HG02973 (cell line): Measurements from ENCODE around the gene VPS13A.
"Not testable (repeated sequence)": the region's sequence is repeated elsewhere in the genome, so short reads cannot be mapped to it uniquely, and the experiment has no call there.

Experiments
- ATAC-seq: cut with Tn5 transposase; IDR thresholded peaks from one replicate; pipeline ENCODE4 v1.9.1; 2021; ENCODE audit warnings: moderate library complexity; ENCODE audit not compliant: unreplicated experiment

The VPS13A gene

GRCh38 chr9:77291714-77292113, 114.4 kb downstream of the VPS13A start:
- no peak for ATAC-seq

- ATAC-seq, result no peak
These were observed 116.6 kb downstream of the VPS13A start for GRCh38 chr9:77293949-77294348.

- peak; percentile 76 for ATAC-seq
These were observed 127.2 kb downstream of the VPS13A start for GRCh38 chr9:77304543-77304942.

GRCh38 chr9:77305622-77306400, 128.5 kb downstream of the VPS13A start:
- ATAC-seq, result no peak

GRCh38 chr9:77307166-77307565, 129.8 kb downstream of the VPS13A start:
- no peak for ATAC-seq

DNA sequence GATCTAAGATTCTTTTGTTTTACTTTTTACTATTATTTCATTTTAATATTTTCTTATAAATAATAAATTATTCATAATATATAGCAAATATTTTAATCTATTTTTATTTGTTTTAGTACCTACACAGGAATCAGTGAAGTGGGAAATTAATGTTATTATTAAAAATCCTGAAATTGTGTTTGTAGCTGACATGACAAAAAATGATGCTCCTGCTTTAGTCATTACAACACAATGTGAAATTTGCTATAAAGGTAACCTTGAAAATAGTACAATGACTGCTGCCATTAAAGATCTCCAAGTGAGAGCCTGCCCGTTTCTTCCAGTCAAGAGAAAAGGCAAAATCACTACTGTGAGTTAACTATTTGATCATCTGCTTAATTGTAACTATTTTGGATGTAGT, 138.7 kb downstream of the VPS13A start:
- no peak for ATAC-seq

DNA sequence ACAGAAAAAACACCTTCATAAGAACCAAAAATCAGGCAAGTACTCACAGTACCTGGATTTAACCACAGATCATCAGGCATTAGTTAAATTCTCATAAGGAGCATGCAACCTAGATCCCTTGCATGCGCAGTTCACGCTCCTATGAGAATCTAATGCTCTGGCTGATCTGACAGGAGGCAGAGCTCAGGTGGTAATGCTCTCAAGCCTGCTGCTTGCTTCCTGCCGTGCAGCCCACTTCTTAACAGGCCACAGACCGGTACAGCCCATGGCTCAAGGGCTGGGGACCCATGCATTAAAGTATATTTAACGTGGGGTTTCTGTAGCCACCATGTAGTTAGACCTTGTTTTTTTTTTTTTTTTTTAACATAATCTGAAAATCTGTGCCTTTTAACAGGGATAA, 147.7 kb downstream of the VPS13A start:
- no peak for ATAC-seq

DNA sequence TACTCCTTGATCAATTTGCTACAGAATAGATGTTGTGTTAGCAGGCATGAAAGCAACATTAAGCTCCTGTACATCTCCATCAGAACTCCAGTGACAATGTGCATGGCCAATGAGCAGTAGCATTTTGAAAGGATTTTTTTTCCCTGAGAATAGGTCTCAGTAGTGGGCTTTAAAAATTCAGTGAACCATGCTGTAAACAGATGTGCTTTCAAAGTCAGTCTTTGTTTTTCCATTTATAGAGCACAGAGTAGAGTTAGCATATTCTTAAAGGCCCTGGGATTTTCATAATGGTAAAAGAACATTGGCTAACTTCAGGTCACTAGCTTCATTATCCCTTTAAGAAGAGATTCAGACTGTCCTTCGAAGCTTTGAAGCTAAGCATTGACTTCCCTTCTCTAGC, 150.8 kb downstream of the VPS13A start:
- ATAC-seq, result no peak

GRCh38 chr9:77370064-77370463, 192.7 kb downstream of the VPS13A start:
- ATAC-seq, result no peak

- no peak for ATAC-seq
These were observed 196.9 kb downstream of the VPS13A start for GRCh38 chr9:77374266-77374665.

GRCh38 chr9:77375956-77376532, 198.7 kb downstream of the VPS13A start:
- no peak for ATAC-seq

- no peak for ATAC-seq
These were observed 207.1 kb downstream of the VPS13A start for GRCh38 chr9:77384406-77384805.

- ATAC-seq, result no peak
These were observed 208.9 kb downstream of the VPS13A start for GRCh38 chr9:77386187-77386586.

- no peak for ATAC-seq
These were observed 214.5 kb downstream of the VPS13A start for GRCh38 chr9:77391834-77392233.

GRCh38 chr9:77392328-77392727, 215.0 kb downstream of the VPS13A start:
- no peak for ATAC-seq

DNA sequence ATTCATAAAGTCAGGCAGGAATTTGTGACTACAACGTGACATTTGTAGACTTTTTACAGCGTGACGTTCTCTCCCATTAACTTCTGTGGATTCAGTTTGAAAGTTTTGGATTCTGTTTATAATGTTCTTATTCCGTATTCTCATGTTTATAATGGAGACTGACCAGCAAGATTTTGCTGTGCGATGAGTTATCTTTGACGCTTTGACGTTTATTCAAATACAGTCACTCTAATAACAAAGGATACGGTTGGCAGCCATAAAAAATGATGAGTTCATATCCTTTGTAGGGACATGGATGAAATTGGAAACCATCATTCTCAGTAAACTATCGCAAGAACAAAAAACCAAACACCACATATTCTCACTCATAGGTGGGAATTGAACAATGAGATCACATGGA, 221.2 kb downstream of the VPS13A start:
- ATAC-seq, result not testable (repeated sequence)

- ATAC-seq, result no peak
These were observed 222.6 kb downstream of the VPS13A start for GRCh38 chr9:77399964-77400363.

DNA sequence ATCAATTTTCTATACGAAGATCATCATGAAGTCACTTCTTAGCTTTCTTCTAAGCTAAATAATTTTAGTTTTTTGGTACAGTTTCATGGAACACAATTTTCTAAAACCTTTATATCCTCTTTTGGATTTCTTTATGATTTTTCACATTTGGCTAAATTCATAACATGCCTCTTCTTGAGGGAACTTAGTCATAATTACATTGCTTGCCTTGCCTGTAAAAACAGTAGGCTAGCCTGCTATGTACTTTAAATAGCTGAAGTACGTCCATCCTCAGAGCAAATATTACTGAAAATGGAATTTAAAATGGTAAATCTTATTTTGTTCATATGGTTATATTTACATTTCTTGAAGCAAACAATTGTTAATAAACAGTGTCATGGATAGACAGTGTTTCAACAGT, 225.0 kb downstream of the VPS13A start:
- ATAC-seq, result no peak

- ATAC-seq, result no peak
These were observed 225.9 kb downstream of the VPS13A start for GRCh38 chr9:77403239-77403638.

GRCh38 chr9:77408521-77408920, 231.2 kb downstream of the VPS13A start:
- ATAC-seq, result not testable (repeated sequence)

DNA sequence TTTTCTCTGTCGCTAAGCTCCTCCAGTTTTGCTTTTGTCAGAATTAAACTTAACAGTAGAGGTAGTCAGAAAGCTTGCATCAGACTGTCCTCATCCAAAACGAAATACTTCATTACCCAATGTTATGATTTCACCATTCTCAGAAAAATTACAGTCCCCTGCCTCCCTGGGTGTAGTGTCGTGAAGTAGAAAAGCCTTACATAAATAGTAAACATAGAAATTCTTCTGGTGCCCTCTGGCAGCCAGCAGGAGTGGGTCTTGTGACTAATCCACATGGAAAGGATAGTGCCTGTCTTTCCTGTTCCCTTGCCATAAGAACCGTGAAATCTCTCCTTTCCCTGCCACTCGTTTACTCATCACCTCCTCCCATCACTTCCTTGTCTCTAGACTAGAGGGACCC, 240.2 kb downstream of the VPS13A start:
- ATAC-seq, result no peak

- ATAC-seq, result no peak
These were observed 240.9 kb downstream of the VPS13A start for GRCh38 chr9:77418226-77418625.

DNA sequence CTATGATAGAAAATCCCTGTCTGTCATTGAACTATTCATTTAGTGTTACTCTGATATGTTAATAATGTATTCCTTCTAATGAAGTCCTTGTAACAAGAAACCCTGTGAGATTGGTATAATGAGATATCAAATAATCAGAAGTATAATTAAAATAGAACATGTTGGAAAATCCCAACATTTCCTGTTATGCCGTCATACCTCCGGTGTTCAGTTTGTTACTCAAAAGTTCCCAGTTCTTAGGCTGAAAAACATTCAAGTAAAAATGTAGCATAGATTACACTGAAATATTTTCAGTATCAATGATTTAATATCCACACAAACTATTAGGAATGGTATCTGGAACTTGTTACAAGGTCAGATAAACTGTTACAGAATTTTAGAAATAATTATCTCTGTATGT, 243.3 kb downstream of the VPS13A start:
- no peak for ATAC-seq
